Upper lobe of left lung (tissue), 6 donors: ENCODE results near the gene CFAP57. TPM values are rescaled to one million over a fixed set of nuclear protein-coding genes. Genes with fewer than 3 reads are reported as not detected.

Experiments
- ATAC-seq, 2 donors: fragments of 200-7000 bp; cut with Tn5 transposase; one replicate each; pipeline ENCODE4 v1.9.1; 2022; ENCODE audit warnings: mild to moderate bottlenecking in 2 of 2, moderate library complexity in 2 of 2; ENCODE audit not compliant: low FRiP score in 2 of 2
- DNase-seq, 2 donors: peaks; one replicate each; pipeline ENCODE4 v3.0.0-alpha.2; 2019 to 2020
- H3K27ac ChIP-seq, 4 donors: fragments of 200-600 bp; sonication (generic); one replicate each; pipeline ENCODE4 v1.5.1; 2016 to 2019
- H3K27me3 ChIP-seq, 4 donors: fragments of 200-600 bp; sonication (generic); one replicate each; pipeline ENCODE4 v1.5.1; 2017 to 2019
- H3K36me3 ChIP-seq, 4 donors: fragments of 200-600 bp; sonication (generic); one replicate each; pipeline ENCODE4 v1.5.1; 2016 to 2019
- H3K4me1 ChIP-seq, 4 donors: fragments of 200-600 bp; sonication (generic); one replicate each; pipeline ENCODE4 v1.5.1; 2018 to 2019
- H3K4me3 ChIP-seq, 4 donors: fragments of 200-600 bp; sonication (generic); one replicate each; pipeline ENCODE4 v1.5.1; 2017 to 2019; ENCODE audit warnings: mild to moderate bottlenecking in 2 of 4, moderate library complexity in 1 of 4
- H3K9me3 ChIP-seq, 4 donors: fragments of 200-600 bp; sonication (generic); one replicate each; pipeline ENCODE4 v1.5.1; 2018 to 2019
- CTCF ChIP-seq, 6 experiments: fragments of 450-650 bp in 4 of 6; fragments of 200-600 bp in 2 of 6; sonication (generic) in 2 of 6; IDR thresholded peaks; one replicate each; pipeline ENCODE4 v1.5.1; 2016 to 2019; ENCODE audit warnings: antibody characterized with exemption in 6 of 6
- EP300 ChIP-seq, 4 donors: sonication (generic); formaldehyde crosslinking; IDR thresholded peaks; one replicate each; pipeline ENCODE4 v1.5.1; 2017; ENCODE audit warnings: antibody characterized with exemption in 4 of 4, control low read depth in 2 of 4
- POLR2A ChIP-seq, 4 donors: fragments of 450-650 bp; IDR thresholded peaks; one replicate each; pipeline ENCODE4 v1.5.1; 2016 to 2017; ENCODE audit warnings: antibody characterized with exemption in 4 of 4, mild to moderate bottlenecking in 2 of 4
- POLR2AphosphoS5 ChIP-seq, 2 donors: sonication (generic); formaldehyde crosslinking; IDR thresholded peaks; one replicate each; pipeline ENCODE4 v1.5.1; 2017; ENCODE audit warnings: antibody characterized with exemption in 2 of 2
- WGBS, 2 donors: methylation state at CpG; one replicate each; pipeline ENCODE4 v1.1.5; 2017 to 2018; 5-methylcytosine and 5-hydroxymethylcytosine counted together
- total RNA-seq, 6 donors: library from RNA; depleted of rRNA in 4 of 6; stranded (reverse); fragments of >200 nt in 4 of 6; gene quantifications; one replicate each; pipeline versions ENCODE4 v1.1.0 to v1.2.1, GENCODE V29; 2016 to 2021
- donor health status: DM: no; HTN: no; CAD: no; lungs with moderate emphysema.
- donor health status: DM: no; HTN: yes; CAD: no; lungs with severe emphysema.

The CFAP57 gene
- total RNA-seq, 6 donors from 2014 or later: 0.37 to 23.1 (median 3.7) TPM

DNA sequence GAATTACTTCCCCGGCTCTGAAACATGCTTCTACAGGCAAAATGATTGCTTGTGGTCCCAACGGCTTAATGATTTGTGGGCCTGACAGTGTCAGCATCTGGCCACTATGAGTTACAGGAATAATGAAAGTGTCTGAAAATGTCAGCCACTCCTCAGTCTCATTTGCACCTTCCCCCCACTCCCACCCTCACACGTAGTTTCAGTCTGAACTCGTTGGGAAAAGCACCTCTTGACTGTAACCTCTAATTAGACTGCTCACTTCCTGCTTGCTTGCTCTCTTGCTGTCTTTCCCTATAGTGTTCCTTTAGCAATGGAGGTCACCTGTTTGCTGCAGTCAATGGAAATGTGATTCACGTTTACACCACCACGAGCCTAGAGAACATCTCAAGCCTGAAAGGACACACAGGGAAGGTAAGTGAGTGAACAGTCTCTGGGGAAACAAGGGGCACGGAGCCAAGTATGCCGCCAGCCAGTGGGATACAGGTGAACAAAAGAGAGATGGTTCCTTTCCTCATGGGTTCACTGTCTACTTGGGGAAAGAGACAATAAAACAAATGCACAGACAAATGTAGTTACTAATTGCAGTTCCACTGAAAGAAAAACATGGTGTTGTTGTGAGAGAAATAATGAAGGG, 27.1 kb downstream of the CFAP57 start:
- H3K27ac ChIP-seq: no peak overlapping the region
- no peak for TF ChIP-seq EP300 (IDR thresholded peaks at IDR 0.05)
- no peak for TF ChIP-seq POLR2AphosphoS5 (IDR thresholded peaks at IDR 0.05)
- H3K9me3 ChIP-seq: no peaks in the 10 kb centered on the region
- DNase-seq (no peak), ATAC-seq (peak in 1 of 2 donors; percentile 40)
- 59 to 63% methylated on average over 8 of the region's 8 CpGs for WGBS, 2 donors
- H3K27me3 ChIP-seq: no peaks in the 10 kb centered on the region
- H3K4me3 ChIP-seq: no peak overlapping the region
- no peaks in the 10 kb centered on the region for H3K36me3 ChIP-seq
- no peaks in the 10 kb centered on the region for H3K4me1 ChIP-seq

DNA sequence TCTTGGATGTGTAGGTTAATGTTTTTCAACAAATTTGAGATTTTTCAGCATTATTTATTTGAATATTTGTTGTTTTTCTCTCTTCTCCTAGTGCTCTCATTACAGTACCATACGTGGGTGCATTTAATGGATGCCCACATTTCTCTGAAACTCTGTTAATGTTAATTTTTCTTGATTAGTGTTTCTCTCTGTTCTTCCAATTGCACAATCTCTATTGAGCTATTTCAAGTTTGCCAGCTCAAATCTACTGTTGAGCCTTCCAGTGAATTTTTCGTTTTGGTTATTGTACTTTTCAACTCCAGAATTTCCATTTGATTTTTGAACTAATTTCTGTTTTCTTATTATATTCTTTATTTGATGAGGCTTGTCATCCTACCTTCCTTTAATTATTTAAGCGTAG, 31.7 kb downstream of the CFAP57 start:
- no peak for ATAC-seq
- 76 to 95% methylated on average over 3 of the region's 3 CpGs for WGBS, 2 donors
- no peaks in the 10 kb centered on the region for H3K36me3 ChIP-seq
- no peak overlapping the region for H3K27ac ChIP-seq
- no peak overlapping the region for H3K4me3 ChIP-seq
- TF ChIP-seq POLR2AphosphoS5 (IDR thresholded peaks at IDR 0.05): no peak
- no peak for TF ChIP-seq POLR2A (IDR thresholded peaks at IDR 0.05)
- TF ChIP-seq CTCF (IDR thresholded peaks at IDR 0.05): no peak
- H3K27me3 ChIP-seq: no peaks in the 10 kb centered on the region
- H3K4me1 ChIP-seq: peaks cover 12 to 23% (median 17%) of the 10 kb centered on the region in 4 donors
- no peaks in the 10 kb centered on the region for H3K9me3 ChIP-seq
- no peak for DNase-seq

- Histone ChIP-seq H3K4me1 (peaks cover 12 to 23% (median 17%) of the 10 kb centered on the region in 4 donors), H3K36me3 (no peaks in the 10 kb centered on the region), H3K4me3 (no peak overlapping the region), H3K9me3 (no peaks in the 10 kb centered on the region), H3K27me3 (no peaks in the 10 kb centered on the region), H3K27ac (no peak overlapping the region)
- no peak for TF ChIP-seq EP300 (IDR thresholded peaks at IDR 0.05)
- no peak for TF ChIP-seq CTCF (IDR thresholded peaks at IDR 0.05)
- TF ChIP-seq POLR2AphosphoS5 (IDR thresholded peaks at IDR 0.05): no peak
- TF ChIP-seq POLR2A (IDR thresholded peaks at IDR 0.05): no peak
- 90 to 96% methylated on average over 1 of the region's 1 CpG for WGBS, 2 donors
- ATAC-seq (no peak), DNase-seq (no peak)
These were observed 32.3 kb downstream of the CFAP57 start for GRCh38 chr1:43204394-43204793.

- H3K4me3 ChIP-seq: no peak overlapping the region
- H3K27me3 ChIP-seq: no peaks in the 10 kb centered on the region
- peak overlapping the region; percentile 21 to 77 (median 54) for H3K27ac ChIP-seq
- peaks cover 12 to 23% (median 17%) of the 10 kb centered on the region in 4 donors for H3K4me1 ChIP-seq
- no peaks in the 10 kb centered on the region for H3K36me3 ChIP-seq
- ATAC-seq (no peak), DNase-seq (no peak)
- WGBS, 2 donors: 86 to 92% methylated on average over 4 of the region's 4 CpGs
- no peaks in the 10 kb centered on the region for H3K9me3 ChIP-seq
- no peak for TF ChIP-seq EP300 (IDR thresholded peaks at IDR 0.05)
- TF ChIP-seq CTCF (IDR thresholded peaks at IDR 0.05): no peak
These were observed 33.5 kb downstream of the CFAP57 start for GRCh38 chr1:43205671-43206070.

GRCh38 chr1:43206600-43207228, 34.6 kb downstream of the CFAP57 start:
- peak overlapping the region; percentile 52 to 82 (median 58) for H3K27ac ChIP-seq
- peak overlapping the region in 1 of 4 donors; percentile 13 for H3K4me3 ChIP-seq
- no peaks in the 10 kb centered on the region for H3K27me3 ChIP-seq
- peak in 1 of 2 donors; percentile 47 for DNase-seq
- H3K9me3 ChIP-seq: no peaks in the 10 kb centered on the region
- 9 to 13% methylated on average over 10 of the region's 10 CpGs for WGBS, 2 donors
- H3K36me3 ChIP-seq: no peaks in the 10 kb centered on the region
- H3K4me1 ChIP-seq: peaks cover 12 to 23% (median 17%) of the 10 kb centered on the region in 4 donors
- peak in 1 of 2 donors; percentile 75 for TF ChIP-seq POLR2AphosphoS5 (IDR thresholded peaks at IDR 0.05)
- TF ChIP-seq POLR2A (IDR thresholded peaks at IDR 0.05): no peak
- TF ChIP-seq EP300 (IDR thresholded peaks at IDR 0.05): peak in 2 of 4 donors; percentile 56 to 88
- ATAC-seq: peak; percentile 88 to 89
